ENCODE measurements around the gene HOXB7. TPM values are rescaled to one million over a fixed set of nuclear protein-coding genes. Genes with fewer than 3 reads are reported as not detected.

Gene HOXB7
- total RNA-seq, 2 experiments from 2014 or later = 9.2 to 16.3 TPM

GRCh38 chr17:48600244-48601098, 10.3 kb downstream of the HOXB7 start:
- no peak for TF ChIP-seq EZH2phosphoT487 (IDR thresholded peaks at IDR 0.05; ENCODE audit: borderline replicate concordance, low read depth, low read length)
- no peak for TF ChIP-seq CTCF (conservative IDR thresholded peaks at IDR 0.05; ENCODE audit: low read length)
- BruUV-seq (replicated peaks) = no TSS peak
- POLR2A ChIA-PET = no interaction called here

GRCh38 chr17:48599354-48599753, 11.5 kb downstream of the HOXB7 start:
- H3K79me2 ChIP-seq (ENCODE audit: insufficient read depth, low read depth, low read length) = no peaks in the 10 kb centered on the region
- no peak overlapping the region for H3K27ac ChIP-seq (ENCODE audit: low read depth, low read length, poor library complexity, severe bottlenecking)

More at GRCh38 chr17:48600244-48601098, 10.3 kb downstream of the HOXB7 start:
- Histone ChIP-seq H4K20me1 (ENCODE audit: insufficient read depth, low read length) (no peaks in the 10 kb centered on the region), H3K36me3 (ENCODE audit: insufficient read depth, low read length) (no peaks in the 10 kb centered on the region), H3K4me2 (ENCODE audit: low read length) (no peak overlapping the region), H3K79me2 (ENCODE audit: insufficient read depth, low read depth, low read length) (no peaks in the 10 kb centered on the region), H3K9me2 (ENCODE audit: insufficient read depth, low read length) (no peaks in the 10 kb centered on the region), H3K4me3 (ENCODE audit: low read depth, low read length, poor library complexity, severe bottlenecking) (no peak overlapping the region), H3K27ac (ENCODE audit: low read depth, low read length, poor library complexity, severe bottlenecking) (no peak overlapping the region), H2AFZ (ENCODE audit: low read length) (no peak overlapping the region), H3K4me1 (ENCODE audit: insufficient read depth, low read length, poor library complexity, severe bottlenecking) (peaks cover 6% of the 10 kb centered on the region), H3K9me3 (ENCODE audit: low read length) (no peaks in the 10 kb centered on the region)
- intact Hi-C loops (cut with micrococcal nuclease; ENCODE audit: unreplicated experiment) = no loop called here
- no peak for DNase-seq (ENCODE audit: low spot score)
- CTCF ChIA-PET (ENCODE audit: unreplicated experiment) = interaction anchor here (0.6 kb wide), 1 partner anchor 399 kb away, joined by 3 read pairs; no protein-coding TSS in a partner anchor

More at GRCh38 chr17:48599354-48599753, 11.5 kb downstream of the HOXB7 start:
- no peak for DNase-seq (ENCODE audit: low spot score)
- Histone ChIP-seq H4K20me1 (ENCODE audit: insufficient read depth, low read length) (no peaks in the 10 kb centered on the region), H2AFZ (ENCODE audit: low read length) (no peak overlapping the region), H3K9me2 (ENCODE audit: insufficient read depth, low read length) (no peaks in the 10 kb centered on the region), H3K4me2 (ENCODE audit: low read length) (no peak overlapping the region), H3K4me1 (ENCODE audit: insufficient read depth, low read length, poor library complexity, severe bottlenecking) (peaks cover 6% of the 10 kb centered on the region), H3K4me3 (ENCODE audit: low read depth, low read length, poor library complexity, severe bottlenecking) (no peak overlapping the region), H3K9me3 (ENCODE audit: low read length) (no peaks in the 10 kb centered on the region), H3K36me3 (ENCODE audit: insufficient read depth, low read length) (no peaks in the 10 kb centered on the region)
- POLR2A ChIA-PET = interaction anchor here (0.6 kb wide), 2 partner anchors 11 to 52 kb away, joined by 3 to 4 read pairs; no protein-coding TSS in a partner anchor
- no TSS peak for BruUV-seq (replicated peaks)
- CTCF ChIA-PET (ENCODE audit: unreplicated experiment) = no interaction called here
- TF ChIP-seq CTCF (conservative IDR thresholded peaks at IDR 0.05; ENCODE audit: low read length) = no peak
- no peak for TF ChIP-seq EZH2phosphoT487 (IDR thresholded peaks at IDR 0.05; ENCODE audit: borderline replicate concordance, low read depth, low read length)
- intact Hi-C loops (cut with micrococcal nuclease; ENCODE audit: unreplicated experiment) = loop anchor here (10.0 kb wide), 1 partner anchor 335 kb away; no protein-coding TSS in a partner anchor

Data from OCI-LY7 (cell line).